ENCODE measurements around the gene CRNN.

The CRNN gene

GRCh38 chr1:152419917-152420316 lies 5.9 kb upstream of the CRNN start:
- no peak for DNase-seq (ENCODE audit: low read depth)

- DNase-seq (ENCODE audit: low read depth): no peak
Observed at GRCh38 chr1:152415454-152416227, 1.6 kb upstream of the CRNN start.

GRCh38 chr1:152412756-152413155 lies 1.3 kb downstream of the CRNN start:
- DNase-seq (ENCODE audit: low read depth): no peak

GRCh38 chr1:152411134-152411533 lies 2.9 kb downstream of the CRNN start:
- DNase-seq (ENCODE audit: low read depth): no peak

- DNase-seq (ENCODE audit: low read depth): no peak
Observed at GRCh38 chr1:152410599-152410998, 3.5 kb downstream of the CRNN start.

- DNase-seq (ENCODE audit: low read depth): no peak
Observed at GRCh38 chr1:152410028-152410427, 4.0 kb downstream of the CRNN start.

GRCh38 chr1:152408664-152409063 lies 5.4 kb downstream of the CRNN start:
- no peak for DNase-seq (ENCODE audit: low read depth)

GRCh38 chr1:152398812-152399698 lies 15.0 kb downstream of the CRNN start:
- DNase-seq (ENCODE audit: low read depth): no peak

GRCh38 chr1:152397474-152397873 lies 16.6 kb downstream of the CRNN start:
- no peak for DNase-seq (ENCODE audit: low read depth)

GRCh38 chr1:152394151-152394550 lies 19.9 kb downstream of the CRNN start:
- DNase-seq (ENCODE audit: low read depth): no peak

- no peak for DNase-seq (ENCODE audit: low read depth)
Observed at GRCh38 chr1:152392909-152393308, 21.2 kb downstream of the CRNN start.

GRCh38 chr1:152388889-152389288 lies 25.2 kb downstream of the CRNN start:
- no peak for DNase-seq (ENCODE audit: low read depth)

GRCh38 chr1:152386940-152387339 lies 27.1 kb downstream of the CRNN start:
- no peak for DNase-seq (ENCODE audit: low read depth)

GRCh38 chr1:152380932-152381331 lies 33.1 kb downstream of the CRNN start:
- no peak for DNase-seq (ENCODE audit: low read depth)

- no peak for DNase-seq (ENCODE audit: low read depth)
Observed at GRCh38 chr1:152374451-152374850, 39.6 kb downstream of the CRNN start.

GRCh38 chr1:152372672-152373071 lies 41.4 kb downstream of the CRNN start:
- no peak for DNase-seq (ENCODE audit: low read depth)

GRCh38 chr1:152367436-152367835 lies 46.6 kb downstream of the CRNN start:
- no peak for DNase-seq (ENCODE audit: low read depth)

GRCh38 chr1:152359906-152360305 lies 54.2 kb downstream of the CRNN start, which contains the start of gene FLG2:
FLG2 (minus strand) TSS chr1:152360006; CDS start chr1:152358884, 1,122 bp downstream.
- no peak for DNase-seq (ENCODE audit: low read depth)

Measured in stimulated activated CD8-positive, alpha-beta memory T cell treated with anti-CD3 and anti-CD28 coated beads, Interleukin-12 subunit alpha, Interleukin-12 subunit beta, amount 100 ng/mL, for 4 hours (primary cell).